ENCODE data around the gene MED16.
"Not testable (repeated sequence)": the region's sequence is repeated elsewhere in the genome, so short reads cannot be mapped to it uniquely, and the experiment has no call there.

Gene MED16

GRCh38 chr19:896999-897398, 4.0 kb upstream of the MED16 start:
- no peaks in the 10 kb centered on the region for H3K27me3 ChIP-seq (ENCODE audit: insufficient read depth, low read length, poor library complexity)
- DNase-seq, result no peak
- no peaks in the 10 kb centered on the region for H3K9me3 ChIP-seq (ENCODE audit: insufficient read depth, low read length, severe bottlenecking)
- TF ChIP-seq EZH2 (IDR thresholded peaks at IDR 0.05; ENCODE audit: borderline replicate concordance, low read depth, low read length, severe bottlenecking) (no peak), CTCF (IDR thresholded peaks at IDR 0.05; ENCODE audit: borderline replicate concordance, extremely low read depth, low read length, poor library complexity, severe bottlenecking) (no peak)
- ATAC-seq (ENCODE audit: insufficient read depth, low read depth), result no peak
- H2AFZ ChIP-seq (ENCODE audit: low read depth, low read length), result no peak overlapping the region
- H3K4me2 ChIP-seq (ENCODE audit: insufficient read depth, low read length), result no peak overlapping the region
- peaks cover 6% of the 10 kb centered on the region for H3K79me2 ChIP-seq (ENCODE audit: insufficient read depth, low read length)
- H3K36me3 ChIP-seq (ENCODE audit: insufficient read depth, low read length), result peaks cover 29% of the 10 kb centered on the region
- H3K9ac ChIP-seq (ENCODE audit: low read depth, low read length), result no peak overlapping the region
- H4K20me1 ChIP-seq (ENCODE audit: insufficient read depth, low read length), result peaks cover 7% of the 10 kb centered on the region; the same call in 1 of the 2 replicates
- no peak overlapping the region for H3K27ac ChIP-seq (ENCODE audit: low read length)
- H3K4me3 ChIP-seq (ENCODE audit: low read depth in 1 of 2, low read length in 2 of 2), result no peak overlapping the region
- peaks cover 15% of the 10 kb centered on the region for H3K4me1 ChIP-seq (ENCODE audit: insufficient read depth, low read length)

GRCh38 chr19:896434-896833, 3.4 kb upstream of the MED16 start:
- Histone ChIP-seq H3K9ac (ENCODE audit: low read depth, low read length) (no peak overlapping the region), H3K36me3 (ENCODE audit: insufficient read depth, low read length) (peaks cover 25% of the 10 kb centered on the region), H3K4me3 (ENCODE audit: low read depth in 1 of 2, low read length in 2 of 2) (no peak overlapping the region), H3K9me3 (ENCODE audit: insufficient read depth, low read length, severe bottlenecking) (no peaks in the 10 kb centered on the region), H3K27ac (ENCODE audit: low read length) (no peak overlapping the region), H3K27me3 (ENCODE audit: insufficient read depth, low read length, poor library complexity) (no peaks in the 10 kb centered on the region), H3K4me2 (ENCODE audit: insufficient read depth, low read length) (no peak overlapping the region), H3K79me2 (ENCODE audit: insufficient read depth, low read length) (peaks cover 10% of the 10 kb centered on the region), H3K4me1 (ENCODE audit: insufficient read depth, low read length) (peaks cover 19% of the 10 kb centered on the region), H2AFZ (ENCODE audit: low read depth, low read length) (no peak overlapping the region), H4K20me1 (ENCODE audit: insufficient read depth, low read length) (peaks cover 6% of the 10 kb centered on the region; the same call in 1 of the 2 replicates)
- TF ChIP-seq EZH2 (IDR thresholded peaks at IDR 0.05; ENCODE audit: borderline replicate concordance, low read depth, low read length, severe bottlenecking), result no peak
- no peak for TF ChIP-seq CTCF (IDR thresholded peaks at IDR 0.05; ENCODE audit: borderline replicate concordance, extremely low read depth, low read length, poor library complexity, severe bottlenecking)
- ATAC-seq (ENCODE audit: insufficient read depth, low read depth) (no peak), DNase-seq (no peak)

- H3K27ac ChIP-seq (ENCODE audit: low read length), result peak overlapping the region; percentile 86
- H3K36me3 ChIP-seq (ENCODE audit: insufficient read depth, low read length), result peaks cover 33% of the 10 kb centered on the region
- peak overlapping the region; percentile 90 for H3K4me2 ChIP-seq (ENCODE audit: insufficient read depth, low read length)
- TF ChIP-seq EZH2 (IDR thresholded peaks at IDR 0.05; ENCODE audit: borderline replicate concordance, low read depth, low read length, severe bottlenecking), result no peak
- TF ChIP-seq CTCF (IDR thresholded peaks at IDR 0.05; ENCODE audit: borderline replicate concordance, extremely low read depth, low read length, poor library complexity, severe bottlenecking), result no peak
- H3K9me3 ChIP-seq (ENCODE audit: insufficient read depth, low read length, severe bottlenecking), result no peaks in the 10 kb centered on the region
- H4K20me1 ChIP-seq (ENCODE audit: insufficient read depth, low read length), result no peaks in the 10 kb centered on the region; the same call in 1 of the 2 replicates
- peaks cover 21% of the 10 kb centered on the region for H3K79me2 ChIP-seq (ENCODE audit: insufficient read depth, low read length)
- peak overlapping the region; percentile 88 to 96; a peak in 3 of 4 replicates for H3K4me3 ChIP-seq (ENCODE audit: low read depth in 1 of 2, low read length in 2 of 2)
- DNase-seq, result peak; percentile 70
- peak; percentile 57 for ATAC-seq (ENCODE audit: insufficient read depth, low read depth)
- peak overlapping the region; percentile 90 for H3K9ac ChIP-seq (ENCODE audit: low read depth, low read length)
- peak overlapping the region; percentile 51 for H2AFZ ChIP-seq (ENCODE audit: low read depth, low read length)
- peaks cover 27% of the 10 kb centered on the region for H3K4me1 ChIP-seq (ENCODE audit: insufficient read depth, low read length)
- H3K27me3 ChIP-seq (ENCODE audit: insufficient read depth, low read length, poor library complexity), result no peaks in the 10 kb centered on the region
These were observed 619 bp downstream of the MED16 start for GRCh38 chr19:892243-892893.

GRCh38 chr19:891421-892200, 1.4 kb downstream of the MED16 start:
- H4K20me1 ChIP-seq (ENCODE audit: insufficient read depth, low read length), result not testable (repeated sequence)

More at GRCh38 chr19:891421-892200, 1.4 kb downstream of the MED16 start:
- peak overlapping the region; percentile 90 for H3K4me2 ChIP-seq (ENCODE audit: insufficient read depth, low read length)
- DNase-seq; H3K9me3 ChIP-seq (ENCODE audit: insufficient read depth, low read length, severe bottlenecking); H3K27me3 ChIP-seq (ENCODE audit: insufficient read depth, low read length, poor library complexity); ATAC-seq (ENCODE audit: insufficient read depth, low read depth); H2AFZ ChIP-seq (ENCODE audit: low read depth, low read length): not testable (repeated sequence)
- H3K79me2 ChIP-seq (ENCODE audit: insufficient read depth, low read length), result peaks cover 21% of the 10 kb centered on the region
- peak overlapping the region; percentile 88 to 96; a peak in 3 of 4 replicates for H3K4me3 ChIP-seq (ENCODE audit: low read depth in 1 of 2, low read length in 2 of 2)
- H3K9ac ChIP-seq (ENCODE audit: low read depth, low read length), result peak overlapping the region; percentile 90
- peak overlapping the region; percentile 86; the same call in 1 of the 2 replicates for H3K27ac ChIP-seq (ENCODE audit: low read length)
- H3K4me1 ChIP-seq (ENCODE audit: insufficient read depth, low read length), result peaks cover 27% of the 10 kb centered on the region
- H3K36me3 ChIP-seq (ENCODE audit: insufficient read depth, low read length), result peaks cover 40% of the 10 kb centered on the region
